HL-60 (cell line): ENCODE results near the gene DGUOK.

Source experiments
- DNase-seq, 2 experiments: peaks; one replicate each; pipeline ENCODE4 v3.0.0-alpha.2; 2010 to 2020; ENCODE audit warnings: low read depth in 1 of 2, low spot score in 1 of 2
- H3K27ac ChIP-seq: fragments of 250-450 bp; sonication (Bioruptor Pico); replicated peaks from 2 replicates; pipeline ENCODE4 v1.5.1; 2020; ENCODE audit warnings: mild to moderate bottlenecking, moderate library complexity
- H3K27me3 ChIP-seq: fragments of 250-450 bp; sonication (Bioruptor Pico); 2 replicates; pipeline ENCODE4 v1.5.1; 2021; ENCODE audit warnings: mild to moderate bottlenecking, moderate library complexity; ENCODE audit not compliant: insufficient read depth, poor library complexity, severe bottlenecking
- H3K4me3 ChIP-seq: replicated peaks from 2 replicates; pipeline ENCODE4 v1.5.1; 2011; ENCODE audit warnings: mild to moderate bottlenecking, control low read depth, low read length; ENCODE audit not compliant: insufficient read depth
- CTCF ChIP-seq: IDR thresholded peaks from one replicate; pipeline ENCODE4 v1.5.1; 2011; ENCODE audit warnings: low read length, control low read depth, inconsistent platforms; ENCODE audit not compliant: insufficient read depth
- GABPA ChIP-seq: IDR thresholded peaks from 2 replicates; pipeline ENCODE4 v1.6.1; 2012; ENCODE audit warnings: low read depth
- POLR2AphosphoS5 ChIP-seq: IDR thresholded peaks from 2 replicates; pipeline ENCODE4 v1.6.1; 2012; ENCODE audit warnings: low read depth
- REST ChIP-seq: IDR thresholded peaks from 2 replicates; pipeline ENCODE4 v1.6.1; 2012; ENCODE audit warnings: low read depth; ENCODE audit not compliant: insufficient replicate concordance
- SPI1 ChIP-seq: IDR thresholded peaks from 2 replicates; pipeline ENCODE4 v1.6.1; 2012; ENCODE audit warnings: low read depth, mild to moderate bottlenecking, borderline replicate concordance

The DGUOK gene

DNA sequence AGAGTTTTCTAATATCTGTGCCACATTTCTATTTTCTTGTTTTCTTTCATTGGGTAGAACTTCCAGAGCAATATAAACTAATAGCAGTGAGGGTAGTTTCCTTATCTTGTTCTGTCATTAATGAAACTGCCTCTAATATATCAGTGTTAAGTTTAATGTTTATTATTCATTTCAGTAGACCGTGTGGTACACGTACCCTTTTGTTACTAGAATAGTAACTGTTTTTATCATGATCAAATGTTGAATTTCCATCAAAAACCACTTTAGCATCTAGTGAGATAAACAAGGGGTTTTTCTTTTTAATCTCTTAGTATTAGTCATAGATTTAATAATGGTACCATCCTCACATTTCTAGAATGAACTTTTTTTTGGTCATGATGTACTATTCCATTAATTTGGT is 16.0 kb downstream of the DGUOK start:
- Histone ChIP-seq H3K27ac (no peak overlapping the region), H3K4me3 (no peak overlapping the region), H3K27me3 (no peaks in the 10 kb centered on the region)
- TF ChIP-seq POLR2AphosphoS5 (no peak), CTCF (no peak), SPI1 (no peak), REST (no peak), GABPA (no peak)
- no peak for DNase-seq

- Histone ChIP-seq H3K27me3 (no peaks in the 10 kb centered on the region), H3K27ac (no peak overlapping the region), H3K4me3 (no peak overlapping the region)
- no peak for TF ChIP-seq SPI1
- DNase-seq: peak in 1 of 2 experiments; percentile 11
Observed at GRCh38 chr2:73944714-73945113, 18.0 kb downstream of the DGUOK start.

- TF ChIP-seq POLR2AphosphoS5: no peak
- no peak for TF ChIP-seq CTCF
- no peak for TF ChIP-seq SPI1
- TF ChIP-seq REST: no peak
- no peak for TF ChIP-seq GABPA
- no peak overlapping the region for H3K27ac ChIP-seq
- no peak overlapping the region for H3K4me3 ChIP-seq
- no peak for DNase-seq
- H3K27me3 ChIP-seq: no peaks in the 10 kb centered on the region
Observed at GRCh38 chr2:73946215-73946614, 19.5 kb downstream of the DGUOK start.

DNA sequence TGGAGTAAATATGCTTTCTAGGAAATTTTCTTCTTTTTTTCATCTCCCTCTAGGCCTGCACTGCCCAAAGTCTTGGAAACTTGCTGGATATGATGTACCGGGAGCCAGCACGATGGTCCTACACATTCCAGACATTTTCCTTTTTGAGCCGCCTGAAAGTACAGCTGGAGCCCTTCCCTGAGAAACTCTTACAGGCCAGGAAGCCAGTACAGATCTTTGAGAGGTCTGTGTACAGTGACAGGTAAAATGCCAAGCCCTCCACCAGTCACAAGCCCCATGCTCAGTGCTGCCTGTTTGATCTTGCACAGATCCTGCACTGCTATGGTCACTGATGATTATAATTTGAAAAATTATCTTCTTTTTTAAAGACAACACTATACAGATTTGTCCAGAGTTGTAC is 20.0 kb downstream of the DGUOK start:
- Histone ChIP-seq H3K27ac (no peak overlapping the region), H3K27me3 (no peaks in the 10 kb centered on the region), H3K4me3 (no peak overlapping the region)
- DNase-seq: no peak
- TF ChIP-seq CTCF: no peak
- no peak for TF ChIP-seq POLR2AphosphoS5
- TF ChIP-seq SPI1: no peak
- no peak for TF ChIP-seq GABPA
- no peak for TF ChIP-seq REST
